HL-60 (cell line): ENCODE data around the gene CSGALNACT2.

Source experiments
- DNase-seq, 2 experiments: peaks; one replicate each; pipeline ENCODE4 v3.0.0-alpha.2; 2010 to 2020; ENCODE audit warnings: low read depth in 1 of 2, low spot score in 1 of 2
- H3K27ac ChIP-seq: fragments of 250-450 bp; sonication (Bioruptor Pico); replicated peaks from 2 replicates; pipeline ENCODE4 v1.5.1; 2020; ENCODE audit warnings: mild to moderate bottlenecking, moderate library complexity
- H3K27me3 ChIP-seq: fragments of 250-450 bp; sonication (Bioruptor Pico); 2 replicates; pipeline ENCODE4 v1.5.1; 2021; ENCODE audit warnings: mild to moderate bottlenecking, moderate library complexity; ENCODE audit not compliant: insufficient read depth, poor library complexity, severe bottlenecking
- H3K4me3 ChIP-seq: replicated peaks from 2 replicates; pipeline ENCODE4 v1.5.1; 2011; ENCODE audit warnings: mild to moderate bottlenecking, control low read depth, low read length; ENCODE audit not compliant: insufficient read depth
- GABPA ChIP-seq: IDR thresholded peaks from 2 replicates; pipeline ENCODE4 v1.6.1; 2012; ENCODE audit warnings: low read depth
- POLR2AphosphoS5 ChIP-seq: IDR thresholded peaks from 2 replicates; pipeline ENCODE4 v1.6.1; 2012; ENCODE audit warnings: low read depth
- SPI1 ChIP-seq: IDR thresholded peaks from 2 replicates; pipeline ENCODE4 v1.6.1; 2012; ENCODE audit warnings: low read depth, mild to moderate bottlenecking, borderline replicate concordance
- TF ChIP-seq, protein P1 (sequence below): IDR thresholded peaks from one replicate; pipeline ENCODE4 v1.5.1; 2011; ENCODE audit warnings: low read length, control low read depth, inconsistent platforms; ENCODE audit not compliant: insufficient read depth
- TF ChIP-seq, protein P2 (sequence below): IDR thresholded peaks from 2 replicates; pipeline ENCODE4 v1.6.1; 2012; ENCODE audit warnings: low read depth; ENCODE audit not compliant: insufficient replicate concordance

The CSGALNACT2 gene

DNA sequence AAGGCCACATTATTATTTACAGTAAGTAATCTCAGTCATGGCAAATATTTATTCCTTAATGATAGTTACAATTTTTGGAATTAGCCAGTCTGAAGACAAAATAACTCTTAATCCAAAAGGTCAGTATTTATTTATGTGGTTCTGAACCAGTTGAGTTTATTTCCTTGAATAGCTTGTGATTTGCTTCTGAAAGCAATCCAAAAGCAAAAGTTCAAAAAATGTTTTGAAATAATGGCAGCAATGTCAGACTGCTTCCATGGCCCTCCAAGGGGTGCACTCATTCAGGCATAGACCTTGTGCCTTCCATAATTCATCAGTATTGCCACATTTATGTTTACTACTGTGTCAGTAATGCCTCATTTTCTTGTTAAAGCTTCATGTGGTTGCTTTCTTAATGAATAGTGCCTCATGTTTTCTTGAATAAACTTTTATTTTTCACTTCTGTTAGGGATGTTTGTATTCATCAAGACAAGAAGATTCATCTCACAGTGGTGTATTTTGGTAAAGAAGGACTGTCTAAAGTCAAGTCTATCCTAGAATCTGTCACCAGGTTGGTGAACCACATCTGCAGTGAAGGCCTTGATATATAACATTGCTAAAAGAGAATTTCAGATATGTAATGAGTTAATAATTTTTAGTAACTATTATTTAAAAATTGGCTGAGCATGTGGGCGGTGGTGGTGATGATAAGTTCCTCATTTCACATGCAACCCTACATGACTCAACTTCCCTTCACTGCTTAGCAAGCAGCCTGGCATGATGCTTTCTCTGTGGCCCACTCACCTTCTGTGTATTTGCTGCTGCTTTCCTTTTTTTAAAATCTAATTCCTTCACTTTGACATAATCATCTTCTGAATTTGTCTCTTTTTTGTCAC is 22.0 kb downstream of the CSGALNACT2 start:
- Histone ChIP-seq H3K27ac (peak overlapping the region; percentile 31; the same call in 1 of the 2 replicates), H3K27me3 (no peaks in the 10 kb centered on the region), H3K4me3 (no peak overlapping the region)
- TF ChIP-seq, protein P1, sequence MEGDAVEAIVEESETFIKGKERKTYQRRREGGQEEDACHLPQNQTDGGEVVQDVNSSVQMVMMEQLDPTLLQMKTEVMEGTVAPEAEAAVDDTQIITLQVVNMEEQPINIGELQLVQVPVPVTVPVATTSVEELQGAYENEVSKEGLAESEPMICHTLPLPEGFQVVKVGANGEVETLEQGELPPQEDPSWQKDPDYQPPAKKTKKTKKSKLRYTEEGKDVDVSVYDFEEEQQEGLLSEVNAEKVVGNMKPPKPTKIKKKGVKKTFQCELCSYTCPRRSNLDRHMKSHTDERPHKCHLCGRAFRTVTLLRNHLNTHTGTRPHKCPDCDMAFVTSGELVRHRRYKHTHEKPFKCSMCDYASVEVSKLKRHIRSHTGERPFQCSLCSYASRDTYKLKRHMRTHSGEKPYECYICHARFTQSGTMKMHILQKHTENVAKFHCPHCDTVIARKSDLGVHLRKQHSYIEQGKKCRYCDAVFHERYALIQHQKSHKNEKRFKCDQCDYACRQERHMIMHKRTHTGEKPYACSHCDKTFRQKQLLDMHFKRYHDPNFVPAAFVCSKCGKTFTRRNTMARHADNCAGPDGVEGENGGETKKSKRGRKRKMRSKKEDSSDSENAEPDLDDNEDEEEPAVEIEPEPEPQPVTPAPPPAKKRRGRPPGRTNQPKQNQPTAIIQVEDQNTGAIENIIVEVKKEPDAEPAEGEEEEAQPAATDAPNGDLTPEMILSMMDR: no peak
- TF ChIP-seq, protein P2, sequence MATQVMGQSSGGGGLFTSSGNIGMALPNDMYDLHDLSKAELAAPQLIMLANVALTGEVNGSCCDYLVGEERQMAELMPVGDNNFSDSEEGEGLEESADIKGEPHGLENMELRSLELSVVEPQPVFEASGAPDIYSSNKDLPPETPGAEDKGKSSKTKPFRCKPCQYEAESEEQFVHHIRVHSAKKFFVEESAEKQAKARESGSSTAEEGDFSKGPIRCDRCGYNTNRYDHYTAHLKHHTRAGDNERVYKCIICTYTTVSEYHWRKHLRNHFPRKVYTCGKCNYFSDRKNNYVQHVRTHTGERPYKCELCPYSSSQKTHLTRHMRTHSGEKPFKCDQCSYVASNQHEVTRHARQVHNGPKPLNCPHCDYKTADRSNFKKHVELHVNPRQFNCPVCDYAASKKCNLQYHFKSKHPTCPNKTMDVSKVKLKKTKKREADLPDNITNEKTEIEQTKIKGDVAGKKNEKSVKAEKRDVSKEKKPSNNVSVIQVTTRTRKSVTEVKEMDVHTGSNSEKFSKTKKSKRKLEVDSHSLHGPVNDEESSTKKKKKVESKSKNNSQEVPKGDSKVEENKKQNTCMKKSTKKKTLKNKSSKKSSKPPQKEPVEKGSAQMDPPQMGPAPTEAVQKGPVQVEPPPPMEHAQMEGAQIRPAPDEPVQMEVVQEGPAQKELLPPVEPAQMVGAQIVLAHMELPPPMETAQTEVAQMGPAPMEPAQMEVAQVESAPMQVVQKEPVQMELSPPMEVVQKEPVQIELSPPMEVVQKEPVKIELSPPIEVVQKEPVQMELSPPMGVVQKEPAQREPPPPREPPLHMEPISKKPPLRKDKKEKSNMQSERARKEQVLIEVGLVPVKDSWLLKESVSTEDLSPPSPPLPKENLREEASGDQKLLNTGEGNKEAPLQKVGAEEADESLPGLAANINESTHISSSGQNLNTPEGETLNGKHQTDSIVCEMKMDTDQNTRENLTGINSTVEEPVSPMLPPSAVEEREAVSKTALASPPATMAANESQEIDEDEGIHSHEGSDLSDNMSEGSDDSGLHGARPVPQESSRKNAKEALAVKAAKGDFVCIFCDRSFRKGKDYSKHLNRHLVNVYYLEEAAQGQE: no peak
- TF ChIP-seq SPI1 (peak; percentile 30; the same call in 1 of the 2 replicates), GABPA (no peak), POLR2AphosphoS5 (no peak)
- peak in 1 of 2 experiments; percentile 61 for DNase-seq

DNA sequence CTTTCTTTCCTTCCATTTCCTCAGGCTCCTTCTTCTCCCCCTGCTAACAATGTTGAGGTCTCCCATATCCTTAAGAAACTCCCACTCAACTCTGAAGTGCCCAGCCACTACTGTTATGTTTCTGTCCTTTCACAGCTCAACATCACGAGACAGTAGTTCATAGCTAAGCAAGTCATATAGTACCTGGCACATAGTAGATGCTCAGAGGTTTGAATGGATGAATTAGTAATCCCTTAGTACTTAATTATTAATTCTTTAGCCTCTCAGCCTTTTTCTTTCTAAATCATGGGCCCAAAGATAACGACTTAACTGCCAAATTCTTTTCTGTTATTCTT is 22.6 kb downstream of the CSGALNACT2 start:
- no peaks in the 10 kb centered on the region for H3K27me3 ChIP-seq
- TF ChIP-seq POLR2AphosphoS5: no peak
- TF ChIP-seq, protein P2: no peak
- TF ChIP-seq GABPA: no peak
- TF ChIP-seq SPI1: no peak
- TF ChIP-seq, protein P1: no peak

DNA sequence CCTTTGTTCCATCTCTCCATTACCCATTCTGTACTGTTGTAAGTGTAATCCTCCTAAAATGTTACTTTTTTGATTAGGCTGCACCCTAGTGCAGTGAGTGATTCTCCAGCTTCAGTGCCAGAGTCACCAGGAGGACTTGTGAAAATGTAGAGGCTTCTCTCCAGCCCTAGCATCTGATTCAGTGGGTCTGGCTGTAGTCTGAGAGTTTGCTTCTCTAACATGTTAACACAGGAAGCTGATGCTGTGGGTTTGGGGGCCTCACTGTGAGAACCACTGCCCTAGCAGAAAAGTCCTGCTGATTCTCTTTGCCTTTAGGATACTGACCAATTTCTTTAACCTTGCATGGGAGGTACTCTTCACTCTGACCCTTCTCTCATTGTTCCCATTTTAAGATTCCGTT is 24.4 kb downstream of the CSGALNACT2 start:
- Histone ChIP-seq H3K27ac (no peak overlapping the region), H3K27me3 (no peaks in the 10 kb centered on the region), H3K4me3 (no peak overlapping the region)
- DNase-seq: no peak
- TF ChIP-seq GABPA (no peak), POLR2AphosphoS5 (no peak), SPI1 (no peak)
- TF ChIP-seq, protein P2: no peak
- TF ChIP-seq, protein P1: no peak

More for the DNA sequence above, 22.6 kb downstream of the CSGALNACT2 start:
- DNase-seq: no peak
- H3K27ac ChIP-seq: peak overlapping the region; percentile 31
- H3K4me3 ChIP-seq: no peak overlapping the region
